T47D (cell line): ENCODE results near the gene ABI3BP.

ENCODE experiments used
- DNase-seq, 2 experiments: peaks; one replicate each; pipeline versions ENCODE4 v3.0.0 to v3.0.0-alpha.2; 2011 to 2012; ENCODE audit warnings: low read depth in 1 of 2, low spot score in 1 of 2
- JUND ChIP-seq: IDR thresholded peaks from 2 replicates; pipeline ENCODE4 v1.6.1; 2012; ENCODE audit warnings: low read depth
- in situ Hi-C: cut with HindIII; loops from 2 replicates; pipeline ENCODE4 v1.10.0; 2016; ENCODE audit warnings: low sequenced_read_pairs, low pct_unique_long_range_greater_than_20kb

The ABI3BP gene

GRCh38 chr3:100857863-100858262 is 135.4 kb downstream of the ABI3BP start:
- no peak for TF ChIP-seq JUND
- in situ Hi-C loops = no loop called here
- DNase-seq = no peak

GRCh38 chr3:100856821-100857220 is 136.4 kb downstream of the ABI3BP start:
- in situ Hi-C loops = no loop called here
- DNase-seq = no peak
- TF ChIP-seq JUND = no peak

GRCh38 chr3:100852840-100853239 is 140.4 kb downstream of the ABI3BP start:
- TF ChIP-seq JUND = no peak
- in situ Hi-C loops = no loop called here
- no peak for DNase-seq

- in situ Hi-C loops = no loop called here
- DNase-seq = no peak
- no peak for TF ChIP-seq JUND
Observed at GRCh38 chr3:100850701-100851100, 142.5 kb downstream of the ABI3BP start.

GRCh38 chr3:100850156-100850555 is 143.1 kb downstream of the ABI3BP start:
- no peak for TF ChIP-seq JUND
- DNase-seq = no peak
- in situ Hi-C loops = no loop called here

GRCh38 chr3:100844063-100844936 is 148.9 kb downstream of the ABI3BP start:
- DNase-seq = no peak
- in situ Hi-C loops = no loop called here
- no peak for TF ChIP-seq JUND

- DNase-seq = no peak
- TF ChIP-seq JUND = no peak
- in situ Hi-C loops = no loop called here
Observed at GRCh38 chr3:100838157-100838556, 155.1 kb downstream of the ABI3BP start.

GRCh38 chr3:100836661-100837060 is 156.6 kb downstream of the ABI3BP start:
- in situ Hi-C loops = no loop called here
- DNase-seq = no peak
- no peak for TF ChIP-seq JUND

GRCh38 chr3:100834332-100834731 is 158.9 kb downstream of the ABI3BP start:
- no peak for TF ChIP-seq JUND
- DNase-seq = no peak
- in situ Hi-C loops = no loop called here

GRCh38 chr3:100833483-100833882 is 159.7 kb downstream of the ABI3BP start:
- in situ Hi-C loops = no loop called here
- no peak for TF ChIP-seq JUND
- DNase-seq = no peak

GRCh38 chr3:100831629-100832028 is 161.6 kb downstream of the ABI3BP start:
- peak; percentile 16 to 76 for DNase-seq
- in situ Hi-C loops = no loop called here
- peak; percentile 44; the same call in 1 of the 2 replicates for TF ChIP-seq JUND

- in situ Hi-C loops = no loop called here
- no peak for TF ChIP-seq JUND
- DNase-seq = no peak
Observed at GRCh38 chr3:100830931-100831330, 162.3 kb downstream of the ABI3BP start.

- no peak for TF ChIP-seq JUND
- in situ Hi-C loops = no loop called here
- no peak for DNase-seq
Observed at GRCh38 chr3:100825574-100825973, 167.6 kb downstream of the ABI3BP start.

GRCh38 chr3:100815583-100815982 is 177.6 kb downstream of the ABI3BP start:
- no peak for TF ChIP-seq JUND
- in situ Hi-C loops = no loop called here
- DNase-seq = no peak
